IPS-20b (cell line): ENCODE data around the gene DGCR2.

Experiments used
- H3K27ac ChIP-seq: one replicate; pipeline ENCODE4 v1.5.1; 2013; ENCODE audit warnings: low read length
- H3K27me3 ChIP-seq: 2 replicates; pipeline ENCODE4 v1.6.1; 2013; ENCODE audit warnings: mild to moderate bottlenecking, low read length, inconsistent platforms; ENCODE audit not compliant: insufficient read depth
- H3K36me3 ChIP-seq: 2 replicates; pipeline ENCODE4 v1.6.1; 2013; ENCODE audit warnings: low read depth, mild to moderate bottlenecking, inconsistent platforms, low read length, moderate library complexity; ENCODE audit not compliant: insufficient read depth
- H3K4me1 ChIP-seq: 2 replicates; pipeline ENCODE4 v1.6.1; 2013; ENCODE audit warnings: mild to moderate bottlenecking, control low read depth, inconsistent platforms, low read length, moderate library complexity; ENCODE audit not compliant: insufficient read depth
- H3K4me3 ChIP-seq: 2 replicates; pipeline ENCODE4 v1.5.1; 2013; ENCODE audit warnings: mild to moderate bottlenecking, low read length, inconsistent platforms
- H3K9ac ChIP-seq: 2 replicates; pipeline ENCODE4 v1.6.1; 2013; ENCODE audit warnings: low read depth, mild to moderate bottlenecking, inconsistent platforms, low read length, moderate library complexity
- H3K9me3 ChIP-seq: 2 replicates; pipeline ENCODE4 v1.6.1; 2013; ENCODE audit warnings: mild to moderate bottlenecking, low read depth, low read length, inconsistent platforms; ENCODE audit not compliant: insufficient read depth

DGCR2 gene

GRCh38 chr22:19143212-19143611, 21.0 kb upstream of the DGCR2 start:
- Histone ChIP-seq H3K4me3 (no peak overlapping the region; the same call in 1 of the 2 replicates), H3K9ac (no peak overlapping the region), H3K36me3 (peaks cover 45% of the 10 kb centered on the region), H3K27ac (no peak overlapping the region), H3K27me3 (peaks cover 27% of the 10 kb centered on the region), H3K9me3 (no peaks in the 10 kb centered on the region), H3K4me1 (no peaks in the 10 kb centered on the region)

GRCh38 chr22:19142394-19142793, 20.2 kb upstream of the DGCR2 start:
- Histone ChIP-seq H3K9ac (no peak overlapping the region), H3K27ac (no peak overlapping the region), H3K4me1 (no peaks in the 10 kb centered on the region), H3K27me3 (peaks cover 19% of the 10 kb centered on the region), H3K4me3 (no peak overlapping the region), H3K9me3 (no peaks in the 10 kb centered on the region), H3K36me3 (peaks cover 53% of the 10 kb centered on the region)

- H3K4me1 ChIP-seq = no peaks in the 10 kb centered on the region
- H3K27me3 ChIP-seq = no peaks in the 10 kb centered on the region
- no peaks in the 10 kb centered on the region for H3K9me3 ChIP-seq
- H3K36me3 ChIP-seq = peaks cover 74% of the 10 kb centered on the region
- no peak overlapping the region for H3K4me3 ChIP-seq
- H3K9ac ChIP-seq = no peak overlapping the region
- H3K27ac ChIP-seq = no peak overlapping the region
Observed at GRCh38 chr22:19139974-19140373, 17.8 kb upstream of the DGCR2 start.

GRCh38 chr22:19139001-19139356, 16.8 kb upstream of the DGCR2 start:
- H3K27ac ChIP-seq = no peak overlapping the region
- peaks cover 83% of the 10 kb centered on the region for H3K36me3 ChIP-seq

GRCh38 chr22:19138217-19139000, 16.2 kb upstream of the DGCR2 start:
- Histone ChIP-seq H3K36me3 (peaks cover 89% of the 10 kb centered on the region), H3K9ac (no peak overlapping the region), H3K4me3 (no peak overlapping the region), H3K27ac (no peak overlapping the region), H3K27me3 (no peaks in the 10 kb centered on the region), H3K4me1 (no peaks in the 10 kb centered on the region), H3K9me3 (no peaks in the 10 kb centered on the region)

More at GRCh38 chr22:19139001-19139356, 16.8 kb upstream of the DGCR2 start:
- Histone ChIP-seq H3K9ac (no peak overlapping the region), H3K4me1 (no peaks in the 10 kb centered on the region), H3K4me3 (no peak overlapping the region), H3K9me3 (no peaks in the 10 kb centered on the region), H3K27me3 (no peaks in the 10 kb centered on the region)

- H3K9ac ChIP-seq = no peak overlapping the region
- no peaks in the 10 kb centered on the region for H3K27me3 ChIP-seq
- H3K4me1 ChIP-seq = no peaks in the 10 kb centered on the region
- H3K9me3 ChIP-seq = no peaks in the 10 kb centered on the region
- no peak overlapping the region for H3K4me3 ChIP-seq
- no peak overlapping the region for H3K27ac ChIP-seq
- peaks cover 94% of the 10 kb centered on the region for H3K36me3 ChIP-seq
Observed at GRCh38 chr22:19137384-19138216, 15.4 kb upstream of the DGCR2 start.

- Histone ChIP-seq H3K9ac (no peak overlapping the region), H3K27me3 (no peaks in the 10 kb centered on the region), H3K4me1 (no peaks in the 10 kb centered on the region), H3K9me3 (no peaks in the 10 kb centered on the region), H3K36me3 (peaks cover 89% of the 10 kb centered on the region), H3K27ac (no peak overlapping the region), H3K4me3 (no peak overlapping the region)
Observed at GRCh38 chr22:19136915-19137314, 14.7 kb upstream of the DGCR2 start.

- no peak overlapping the region for H3K27ac ChIP-seq
- no peaks in the 10 kb centered on the region for H3K27me3 ChIP-seq
- H3K4me3 ChIP-seq = no peak overlapping the region
- no peaks in the 10 kb centered on the region for H3K9me3 ChIP-seq
- no peak overlapping the region for H3K9ac ChIP-seq
- peaks cover 69% of the 10 kb centered on the region for H3K36me3 ChIP-seq
- H3K4me1 ChIP-seq = no peaks in the 10 kb centered on the region
Observed at GRCh38 chr22:19134874-19135273, 12.7 kb upstream of the DGCR2 start.

- Histone ChIP-seq H3K9me3 (no peaks in the 10 kb centered on the region), H3K36me3 (peaks cover 63% of the 10 kb centered on the region)
Observed at GRCh38 chr22:19134176-19134831, 12.1 kb upstream of the DGCR2 start.

GRCh38 chr22:19133561-19133960, 11.3 kb upstream of the DGCR2 start:
- no peaks in the 10 kb centered on the region for H3K4me1 ChIP-seq
- peaks cover 56% of the 10 kb centered on the region for H3K36me3 ChIP-seq
- no peak overlapping the region for H3K27ac ChIP-seq

More at GRCh38 chr22:19134176-19134831, 12.1 kb upstream of the DGCR2 start:
- H3K27me3 ChIP-seq = no peaks in the 10 kb centered on the region
- H3K9ac ChIP-seq = no peak overlapping the region
- H3K4me1 ChIP-seq = no peaks in the 10 kb centered on the region
- H3K4me3 ChIP-seq = no peak overlapping the region
- no peak overlapping the region for H3K27ac ChIP-seq

GRCh38 chr22:19132693-19133400, 10.6 kb upstream of the DGCR2 start:
- no peaks in the 10 kb centered on the region for H3K27me3 ChIP-seq
- no peak overlapping the region for H3K9ac ChIP-seq
- no peaks in the 10 kb centered on the region for H3K4me1 ChIP-seq
- H3K4me3 ChIP-seq = no peak overlapping the region
- no peak overlapping the region for H3K27ac ChIP-seq
- no peaks in the 10 kb centered on the region for H3K9me3 ChIP-seq
- H3K36me3 ChIP-seq = peaks cover 48% of the 10 kb centered on the region

More at GRCh38 chr22:19133561-19133960, 11.3 kb upstream of the DGCR2 start:
- Histone ChIP-seq H3K4me3 (no peak overlapping the region), H3K9ac (no peak overlapping the region), H3K9me3 (no peaks in the 10 kb centered on the region), H3K27me3 (no peaks in the 10 kb centered on the region)
